ENCODE data around the gene VANGL1.

The VANGL1 gene

GRCh38 chr1:115744646-115745275 is 103.0 kb downstream of the VANGL1 start:
- DNase-seq (ENCODE audit: low read depth) = no peak

- no peak for DNase-seq (ENCODE audit: low read depth)
Observed at GRCh38 chr1:115746021-115746690, 104.4 kb downstream of the VANGL1 start.
